Gastroesophageal sphincter (tissue), 3 donors: Measurements from ENCODE around the gene CDK17.
"Not testable (repeated sequence)": the region's sequence is repeated elsewhere in the genome, so short reads cannot be mapped to it uniquely, and the experiment has no call there.

ENCODE experiments used
- CTCF ChIP-seq, 4 experiments: fragments of 200-600 bp in 2 of 4; fragments of 450-650 bp in 2 of 4; sonication (generic) in 1 of 4; IDR thresholded peaks; one replicate each; pipeline ENCODE4 v1.5.1; 2017 to 2019; ENCODE audit warnings: antibody characterized with exemption in 4 of 4, mild to moderate bottlenecking in 2 of 4, moderate library complexity in 2 of 4
- POLR2AphosphoS5 ChIP-seq: sonication (generic); formaldehyde crosslinking; IDR thresholded peaks from one replicate; pipeline ENCODE4 v1.6.1; 2017; ENCODE audit warnings: antibody characterized with exemption

GRCh38 chr12:96407429-96408097 is 7.3 kb upstream of the CDK17 start:
- not testable (repeated sequence) for TF ChIP-seq CTCF (IDR thresholded peaks at IDR 0.05); POLR2AphosphoS5
